IMR-90 (cell line): ENCODE results near the gene TSPYL4. TPM values are rescaled to one million over a fixed set of nuclear protein-coding genes. Genes with fewer than 3 reads are reported as not detected.

ENCODE experiments used
- ATAC-seq: fragments of 200-7000 bp; cut with Tn5 transposase; 2 replicates; pipeline ENCODE4 v1.9.1; 2020; ENCODE audit warnings: low read depth, mild to moderate bottlenecking, moderate library complexity
- BruUV-seq: library from RNA; stranded (reverse); fragments of 400-500 nt; replicated peaks from 2 replicates; lab custom pipeline; 2021; lab: Mats Ljungman, UMichigan
- CTCF ChIA-PET: fragments of 300-600 bp; formaldehyde crosslinking; extraction: SDS; loops from one replicate; lab custom pipeline; 2021; ENCODE audit warnings: antibody characterized with exemption; lab: Yijun Ruan, JAX
- POLR2A ChIA-PET: fragments of 300-600 bp; sonication (Branson Sonifier 250); formaldehyde crosslinking; loops from one replicate; lab custom pipeline; 2022; ENCODE audit warnings: antibody characterized with exemption; ENCODE audit not compliant: unreplicated experiment; lab: Charles Lee
- DNase-seq: peaks from one replicate; pipeline ENCODE4 v3.0.0; 2013
- H2AFZ ChIP-seq: replicated peaks from 2 replicates; pipeline ENCODE3; 2013; ENCODE audit warnings: low read length, mild to moderate bottlenecking; ENCODE audit not compliant: poor library complexity
- H2AK5ac ChIP-seq: 2 replicates; pipeline ENCODE4 v1.6.1; 2013; ENCODE audit warnings: low read depth, low read length, inconsistent platforms
- H2AK9ac ChIP-seq: replicated peaks from 2 replicates; pipeline ENCODE3; 2013; ENCODE audit warnings: mild to moderate bottlenecking, low read depth, low read length, moderate library complexity; ENCODE audit not compliant: poor library complexity
- H2BK120ac ChIP-seq: 2 replicates; pipeline ENCODE4 v1.6.1; 2013; ENCODE audit warnings: low read depth, low read length, inconsistent platforms
- H2BK15ac ChIP-seq: 3 replicates; pipeline ENCODE4 v1.6.1; 2013; ENCODE audit warnings: low read depth, low read length, inconsistent platforms
- H2BK20ac ChIP-seq: 2 replicates; pipeline ENCODE4 v1.6.1; 2013; ENCODE audit warnings: low read depth, mild to moderate bottlenecking, inconsistent platforms, low read length, moderate library complexity
- H2BK5ac ChIP-seq: 2 replicates; pipeline ENCODE4 v1.6.1; 2013; ENCODE audit warnings: mild to moderate bottlenecking, low read depth, low read length, inconsistent platforms; ENCODE audit not compliant: poor library complexity, severe bottlenecking
- H3K14ac ChIP-seq: replicated peaks from 2 replicates; pipeline ENCODE4 v1.6.1; 2013; ENCODE audit warnings: low read depth, low read length, inconsistent platforms
- H3K18ac ChIP-seq: 2 replicates; pipeline ENCODE4 v1.6.1; 2013; ENCODE audit warnings: low read depth, low read length, control low read depth
- H3K23ac ChIP-seq: 2 replicates; pipeline ENCODE4 v1.6.1; 2013; ENCODE audit warnings: low read depth, low read length, inconsistent platforms
- H3K27ac ChIP-seq: 2 replicates; pipeline ENCODE4 v1.5.1; 2013; ENCODE audit warnings: mild to moderate bottlenecking, control low read depth, low read length; ENCODE audit not compliant: insufficient read depth
- H3K27me3 ChIP-seq: 2 replicates; pipeline ENCODE4 v1.6.1; 2013; ENCODE audit warnings: low read length; ENCODE audit not compliant: control insufficient read depth, insufficient read depth
- H3K36me3 ChIP-seq: 2 replicates; pipeline ENCODE4 v1.6.1; 2013; ENCODE audit warnings: low read length, mixed read lengths; ENCODE audit not compliant: control insufficient read depth, insufficient read depth
- H3K4ac ChIP-seq: 2 replicates; pipeline ENCODE4 v1.6.1; 2013; ENCODE audit warnings: low read depth, low read length, inconsistent platforms
- H3K4me1 ChIP-seq: 2 replicates; pipeline ENCODE4 v1.6.1; 2013; ENCODE audit warnings: low read length, mixed read lengths; ENCODE audit not compliant: control insufficient read depth, insufficient read depth
- H3K4me2 ChIP-seq: 2 replicates; pipeline ENCODE4 v1.6.1; 2013; ENCODE audit warnings: low read depth, mild to moderate bottlenecking, control low read depth, low read length, moderate library complexity
- H3K4me3 ChIP-seq: 2 replicates; pipeline ENCODE4 v1.5.1; 2013; ENCODE audit warnings: low read depth, mild to moderate bottlenecking, control low read depth, low read length, moderate library complexity; ENCODE audit not compliant: insufficient read depth
- H3K56ac ChIP-seq: 2 replicates; pipeline ENCODE4 v1.6.1; 2013; ENCODE audit warnings: low read length, inconsistent platforms; ENCODE audit not compliant: insufficient read depth; ENCODE audit errors: extremely low read depth
- H3K79me1 ChIP-seq, 2 experiments: 2 replicates each; pipeline ENCODE4 v1.6.1; 2013; ENCODE audit warnings: low read length in 2 of 2, inconsistent platforms in 1 of 2, low read depth in 1 of 2
- H3K9ac ChIP-seq: 2 replicates; pipeline ENCODE4 v1.6.1; 2013; ENCODE audit warnings: low read depth, low read length, control low read depth
- H3K9me1 ChIP-seq: 2 replicates; pipeline ENCODE4 v1.6.1; 2013; ENCODE audit warnings: low read length, inconsistent platforms; ENCODE audit not compliant: insufficient read depth
- H3K9me3 ChIP-seq: 2 replicates; pipeline ENCODE4 v1.6.1; 2013; ENCODE audit warnings: low read length; ENCODE audit not compliant: control insufficient read depth, insufficient read depth
- H4K20me1 ChIP-seq: 2 replicates; pipeline ENCODE4 v1.6.1; 2013; ENCODE audit warnings: low read length, inconsistent platforms; ENCODE audit not compliant: insufficient read depth
- H4K5ac ChIP-seq: 2 replicates; pipeline ENCODE4 v1.6.1; 2013; ENCODE audit warnings: mild to moderate bottlenecking, low read depth, low read length, control low read depth
- H4K8ac ChIP-seq, 2 experiments: 2 replicates each; pipeline ENCODE4 v1.6.1; 2013; ENCODE audit warnings: low read depth in 2 of 2, low read length in 2 of 2, control low read depth in 1 of 2, inconsistent platforms in 1 of 2
- H4K91ac ChIP-seq: 2 replicates; pipeline ENCODE4 v1.6.1; 2013; ENCODE audit warnings: low read depth, low read length, inconsistent platforms; ENCODE audit not compliant: insufficient read depth
- FOS ChIP-seq: fragments of 150-350 bp; IDR thresholded peaks from 2 replicates; pipeline ENCODE4 v1.6.1; 2016; ENCODE audit warnings: low read depth, low read length
- RCOR1 ChIP-seq: IDR thresholded peaks from 2 replicates; pipeline ENCODE4 v1.6.1; 2012; ENCODE audit warnings: mild to moderate bottlenecking, low read length, improper control_type of control experiment; ENCODE audit not compliant: insufficient replicate concordance
- WGBS, 2 experiments: methylation state at CpG; one replicate each; pipeline versions ENCODE4 v1.1.5 to v1.1.7; 2013; ENCODE audit warnings: missing lambda C conversion rate in 2 of 2; ENCODE audit not compliant: insufficient read length in 1 of 2; ENCODE audit errors: extremely low coverage in 2 of 2; 5-methylcytosine and 5-hydroxymethylcytosine counted together
- dilution Hi-C: fragments of 300-500 bp; cut with HindIII; formaldehyde crosslinking; loops from one replicate; pipeline ENCODE4 v1.14.3; 2018; ENCODE audit warnings: low sequenced_read_pairs; ENCODE audit not compliant: unreplicated experiment
- in situ Hi-C: fragments of 300-500 bp; cut with MboI; formaldehyde crosslinking; loops from 3 replicates; pipeline ENCODE4 v1.14.3; 2019; ENCODE audit warnings: low sequenced_read_pairs, inconsistent platforms, mixed read lengths
- intact Hi-C: fragments of 100-400 bp; cut with micrococcal nuclease; formaldehyde crosslinking; loops from 2 replicates; pipeline ENCODE4 v1.10.0; 2022
- polyA plus RNA-seq, 3 experiments: library from polyadenylated mRNA; depleted of rRNA; stranded (reverse); fragments of >200 nt; gene quantifications; 2 replicates each; pipeline ENCODE4 v1.2.3, GENCODE V29; 2012; ENCODE audit warnings: low replicate concordance in 1 of 3
- total RNA-seq: library from RNA; depleted of rRNA; stranded (reverse); fragments of >200 nt; gene quantifications from 2 replicates; pipeline ENCODE4 v1.2.3, GENCODE V29; 2012

TSPYL4 gene
- total and polyA plus RNA-seq, 2 of the 4 experiments (the other 2 are of a cell fraction) = 22.0 to 29.9 TPM

DNA sequence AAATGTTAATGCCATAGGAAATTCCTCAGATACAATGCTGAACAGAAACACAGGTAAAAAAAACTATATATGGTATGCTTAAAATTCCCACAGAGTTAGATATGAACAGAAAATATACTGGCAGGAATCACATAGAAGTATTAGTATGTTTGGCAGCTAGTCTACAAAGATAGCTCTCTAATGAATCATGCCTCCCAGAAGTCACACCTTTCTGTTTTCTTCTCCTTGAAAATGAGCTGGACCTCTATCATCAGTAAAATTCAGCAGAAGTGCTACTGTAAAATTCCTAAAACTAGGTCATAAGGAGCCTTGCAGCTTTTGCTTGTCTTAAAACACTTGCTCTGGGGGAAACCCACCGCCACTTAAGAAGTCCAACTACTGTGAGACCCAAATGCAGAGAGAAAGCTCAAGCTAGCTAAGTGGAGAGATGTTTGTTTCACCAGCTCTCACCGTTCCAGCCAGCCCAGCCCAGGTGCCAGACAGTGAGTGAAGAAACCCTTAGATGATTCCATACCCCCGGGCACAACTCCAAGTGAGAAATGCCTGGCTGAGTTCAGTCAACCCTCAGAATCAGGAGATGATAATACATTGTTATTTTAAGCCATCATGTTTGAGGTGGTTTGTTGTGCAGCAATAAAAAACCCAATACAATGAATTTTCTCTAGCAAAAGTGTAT lies 43.0 kb downstream of the TSPYL4 start:
- Histone ChIP-seq H3K9ac (no peak overlapping the region), H3K36me3 (no peaks in the 10 kb centered on the region), H3K27me3 (no peaks in the 10 kb centered on the region), H3K4me2 (no peak overlapping the region), H3K18ac (no peak overlapping the region), H2BK5ac (no peak overlapping the region), H3K27ac (no peak overlapping the region), H3K23ac (no peak overlapping the region), H4K91ac (no peak overlapping the region), H3K79me1 (no peaks in the 10 kb centered on the region), H3K4me1 (peaks cover 7% of the 10 kb centered on the region), H2AK9ac (no peak overlapping the region), H3K56ac (no peak overlapping the region), H2AFZ (peak overlapping the region; percentile 0), H2BK120ac (no peak overlapping the region), H3K14ac (no peak overlapping the region), H3K4ac (no peak overlapping the region), H4K5ac (no peak overlapping the region), H3K9me1 (peaks cover 3% of the 10 kb centered on the region; the same call in 1 of the 2 replicates), H2BK15ac (no peak overlapping the region), H4K8ac (no peak overlapping the region), H4K20me1 (no peaks in the 10 kb centered on the region), H2AK5ac (no peak overlapping the region), H2BK20ac (no peak overlapping the region), H3K9me3 (no peaks in the 10 kb centered on the region), H3K4me3 (no peak overlapping the region)
- DNase-seq = peak; percentile 74
- peak; percentile 62 for ATAC-seq
- no TSS peak for BruUV-seq
- TF ChIP-seq RCOR1 (no peak), FOS (no peak)
- in situ Hi-C loops (no loop called here), intact Hi-C loops (no loop called here), dilution Hi-C loops (no loop called here)
- ChIA-PET POLR2A (no interaction called here), CTCF (no interaction called here)
- 20% methylated on average over 1 of the region's 3 CpGs; no CpG with 5 or more reads in 1 of the 2 experiments for WGBS, 2 experiments
